Heart left ventricle (tissue), 16 donors: Measurements from ENCODE around the gene ARMC2. TPM values are rescaled to one million over a fixed set of nuclear protein-coding genes. Genes with fewer than 3 reads are reported as not detected.
A peak's percentile ranks its signal among the peaks of the same experiment; 100 is the strongest.

Experiments used
- ATAC-seq, 4 donors: fragments of 200-7000 bp; cut with Tn5 transposase; one replicate each; pipeline ENCODE4 v1.9.1; 2020 to 2022; ENCODE audit warnings: moderate library complexity in 4 of 4, mild to moderate bottlenecking in 3 of 4, moderate number of reproducible peaks in 1 of 4
- DNase-seq, 5 donors: peaks; one replicate each; pipeline ENCODE4 v3.0.0-alpha.2; 2020
- H3K27ac ChIP-seq, 12 donors: fragments of 200-600 bp; sonication (generic) in 4 of 12; one replicate each; pipeline versions ENCODE4 v1.5.0 to v1.8.0; 2016 to 2022; ENCODE audit warnings: mild to moderate bottlenecking in 2 of 12
- H3K27me3 ChIP-seq, 9 donors: fragments of 200-600 bp; sonication (generic) in 2 of 9; one replicate each; pipeline versions ENCODE4 v1.5.1 to v1.8.0; 2016 to 2022; ENCODE audit warnings: mild to moderate bottlenecking in 3 of 9
- H3K36me3 ChIP-seq, 9 donors: fragments of 200-600 bp; sonication (generic) in 2 of 9; one replicate each; pipeline versions ENCODE4 v1.5.0 to v1.8.0; 2018 to 2022; ENCODE audit warnings: mild to moderate bottlenecking in 2 of 9
- H3K4me1 ChIP-seq, 12 donors: fragments of 200-600 bp; sonication (generic) in 4 of 12; one replicate each; pipeline versions ENCODE4 v1.5.0 to v1.8.0; 2016 to 2022; ENCODE audit warnings: mild to moderate bottlenecking in 3 of 12
- H3K4me3 ChIP-seq, 12 donors: fragments of 200-600 bp; sonication (generic) in 4 of 12; one replicate each; pipeline versions ENCODE4 v1.5.0 to v1.8.0; 2017 to 2022; ENCODE audit warnings: mild to moderate bottlenecking in 9 of 12, moderate library complexity in 4 of 12
- H3K9me3 ChIP-seq, 12 donors: fragments of 200-600 bp; sonication (generic) in 4 of 12; one replicate each; pipeline versions ENCODE4 v1.5.0 to v1.8.0; 2016 to 2022; ENCODE audit warnings: mild to moderate bottlenecking in 1 of 12
- POLR2A ChIP-seq, 2 donors: fragments of 450-650 bp; IDR thresholded peaks; one replicate each; pipeline ENCODE4 v1.6.1; 2017; ENCODE audit warnings: antibody characterized with exemption in 2 of 2, mild to moderate bottlenecking in 2 of 2, moderate library complexity in 2 of 2
- WGBS, 4 donors: extraction: QIAGEN DNeasy Blood & Tissue Kit in 2 of 4; methylation state at CpG; one replicate each; pipeline versions ENCODE4 v1.1.5 to v1.1.7; 2013 to 2018; 5-methylcytosine and 5-hydroxymethylcytosine counted together
- intact Hi-C, 10 donors: fragments of 100-400 bp; cut with DNase I; formaldehyde crosslinking; loops; one replicate each; pipeline versions ENCODE4 v1.11.1 to v1.14.2; 2022
- polyA plus RNA-seq, 2 donors: library from polyadenylated mRNA; stranded (reverse); fragments of 200-250 nt; gene quantifications; one replicate each; pipeline ENCODE4 v1.2.3, GENCODE V29; 2013
- total RNA-seq, 9 donors: library from RNA; depleted of rRNA in 2 of 9; stranded (reverse); fragments of >200 nt in 2 of 9; fragmentation: NEBNext Ultra II Directional in 3 of 9; extraction: Animal tissue kit (Norgen Biotek cat#: 25700) in 3 of 9; gene quantifications; one replicate each; pipeline versions ENCODE4 v1.1.0 to v1.2.4, GENCODE V29; 2016 to 2023
- TF ChIP-seq, protein P1 (sequence below), 12 donors: fragments of 200-600 bp; sonication (generic) in 4 of 12; IDR thresholded peaks; one replicate each; pipeline versions ENCODE4 v1.5.0 to v1.8.0; 2018 to 2022; ENCODE audit warnings: antibody characterized with exemption in 12 of 12, mild to moderate bottlenecking in 5 of 12
- donor health status: ischemic (EF 13 %, LVEDD 7.1; RV severe dilation, severe dysfunction).
- donor health status: healthy with polysubstance abuse.
- donor health status: DM: no; HTN: yes; CAD: no.
- donor health status: DM: no; HTN: no; CAD: no.
- donor health status: ischemic (EF 25% LVEDD 6.9; RV normal size, moderate dysfunction).
- donor health status: ischemic (EF 25% LVEDD 5.7; RV mildly dilated, moderate dysfunction).
- donor health status: healthy.
- donor health status: DM: yes; HTN: yes; CAD: no.
- donor health status: ischemic (EF 35%, LVEDD 5.7; RV mildly dilated, moderate dysfunction).
- donor health status: nonischemic (EF 11% LVEDD 7.7; RV severe dilation, severe dysfunction).
- donor health status: DM: yes; HTN: yes; CAD: no.
- donor health status: PGD.
- donor health status: ischemic (EF 29% LVEDD 5.4; RV normal size, mild dysfunction).
- donor health status: nonischemic (EF 23%, LVEDD 6.1; RV moderate dilation, normal function).

ARMC2 gene
- total and polyA plus RNA-seq, 11 donors: 3.1 to 18.0 (median 9.2) TPM

DNA sequence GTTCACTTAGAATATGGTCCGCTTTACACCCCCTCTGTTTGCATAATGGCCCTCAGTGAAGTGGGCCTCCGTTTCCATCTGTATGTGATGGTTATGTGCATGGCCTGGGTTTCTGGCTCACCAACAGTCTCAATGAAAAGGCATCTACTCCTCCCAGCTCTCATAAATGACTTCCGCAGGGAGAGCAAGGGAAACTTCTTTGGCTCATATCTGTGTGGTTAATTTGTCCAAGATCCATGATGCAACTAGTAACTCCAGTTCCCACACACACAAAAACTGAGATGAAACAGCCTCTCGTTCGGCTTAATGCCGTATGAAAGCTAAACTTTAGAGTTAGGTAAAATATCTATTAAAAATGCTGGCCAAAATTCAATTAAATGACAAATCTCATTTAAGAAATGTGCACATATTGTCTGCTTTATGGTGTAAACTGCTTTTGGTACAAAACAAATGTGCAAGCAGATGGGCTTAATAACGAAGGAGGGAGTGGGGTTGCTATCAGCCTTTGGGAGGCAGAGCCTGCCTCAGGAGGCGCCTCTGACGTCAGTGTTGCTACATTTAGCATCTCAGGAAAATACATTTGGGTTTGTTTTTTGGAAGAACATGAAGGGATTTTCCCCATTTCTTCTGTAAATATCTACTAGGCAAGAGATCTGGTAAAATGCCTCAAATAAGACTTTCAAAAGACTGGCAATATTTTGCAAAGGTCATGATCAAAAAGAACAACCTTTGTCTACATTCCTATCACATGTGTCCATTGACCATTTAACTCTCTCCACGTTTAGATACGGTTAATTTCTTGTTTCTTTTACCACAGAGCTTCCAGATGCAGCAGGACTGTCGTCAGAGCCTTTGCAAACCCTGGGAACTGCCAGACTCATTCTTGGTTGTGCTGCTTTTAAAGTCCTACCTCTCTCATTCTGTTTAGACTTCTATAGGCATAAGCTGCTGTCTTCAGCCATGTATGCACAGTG, 96.8 kb downstream of the ARMC2 start:
- no peak for TF ChIP-seq POLR2A (IDR thresholded peaks at IDR 0.05)
- TF ChIP-seq, protein P1, sequence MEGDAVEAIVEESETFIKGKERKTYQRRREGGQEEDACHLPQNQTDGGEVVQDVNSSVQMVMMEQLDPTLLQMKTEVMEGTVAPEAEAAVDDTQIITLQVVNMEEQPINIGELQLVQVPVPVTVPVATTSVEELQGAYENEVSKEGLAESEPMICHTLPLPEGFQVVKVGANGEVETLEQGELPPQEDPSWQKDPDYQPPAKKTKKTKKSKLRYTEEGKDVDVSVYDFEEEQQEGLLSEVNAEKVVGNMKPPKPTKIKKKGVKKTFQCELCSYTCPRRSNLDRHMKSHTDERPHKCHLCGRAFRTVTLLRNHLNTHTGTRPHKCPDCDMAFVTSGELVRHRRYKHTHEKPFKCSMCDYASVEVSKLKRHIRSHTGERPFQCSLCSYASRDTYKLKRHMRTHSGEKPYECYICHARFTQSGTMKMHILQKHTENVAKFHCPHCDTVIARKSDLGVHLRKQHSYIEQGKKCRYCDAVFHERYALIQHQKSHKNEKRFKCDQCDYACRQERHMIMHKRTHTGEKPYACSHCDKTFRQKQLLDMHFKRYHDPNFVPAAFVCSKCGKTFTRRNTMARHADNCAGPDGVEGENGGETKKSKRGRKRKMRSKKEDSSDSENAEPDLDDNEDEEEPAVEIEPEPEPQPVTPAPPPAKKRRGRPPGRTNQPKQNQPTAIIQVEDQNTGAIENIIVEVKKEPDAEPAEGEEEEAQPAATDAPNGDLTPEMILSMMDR (IDR thresholded peaks at IDR 0.05): no peak
- peaks cover 12 to 88% (median 68%) of the 10 kb centered on the region in 12 donors for H3K4me1 ChIP-seq
- DNase-seq: peak; percentile 65 to 84 (median 75)

DNA sequence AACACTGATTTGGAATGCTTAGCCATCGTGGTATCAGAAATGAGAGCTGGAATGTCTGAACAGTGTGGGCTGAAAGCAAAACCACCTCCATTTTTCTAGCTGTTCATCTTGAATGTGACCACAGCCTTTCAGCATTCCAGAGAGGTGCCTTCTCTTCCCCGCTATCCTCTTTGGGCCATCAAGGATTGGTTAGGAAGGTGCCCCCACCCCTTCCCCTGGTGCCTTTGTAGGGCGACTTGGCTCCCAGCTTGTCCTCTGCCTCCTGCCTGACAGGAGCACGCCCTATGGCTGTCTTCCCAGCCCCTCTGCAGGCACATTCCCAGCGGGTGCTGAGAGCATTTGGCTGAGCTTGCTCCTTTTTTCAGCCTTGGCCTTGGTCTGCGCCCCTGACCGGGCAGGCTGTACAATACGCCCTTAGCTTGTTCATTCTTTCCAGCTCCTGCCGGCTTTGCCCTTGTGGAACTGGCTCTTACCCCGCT, 97.5 kb downstream of the ARMC2 start:
- Histone ChIP-seq H3K36me3 (no peaks in the 10 kb centered on the region), H3K27me3 (no peaks in the 10 kb centered on the region), H3K4me1 (peaks cover 12 to 88% (median 68%) of the 10 kb centered on the region in 12 donors), H3K27ac (peak overlapping the region; percentile 83 to 97 (median 94)), H3K9me3 (no peaks in the 10 kb centered on the region), H3K4me3 (peak overlapping the region in 8 of 12 donors; percentile 0 to 32 (median 16))
- intact Hi-C loops: loop anchor here in 9 of 10 donors (1.0 to 10.0 kb wide), 14 partner anchors 22 to 388 kb away; partner anchors contain the start of gene ARMC2 (in 1 of the 9)
- no peak for TF ChIP-seq POLR2A (IDR thresholded peaks at IDR 0.05)
- TF ChIP-seq, protein P1 (IDR thresholded peaks at IDR 0.05): peak in 1 of 12 donors; percentile 8
- 9 to 24% (median 22%) methylated on average over 10 of the region's 10 CpGs for WGBS, 4 donors
- ATAC-seq (peak; percentile 87 to 92 (median 89)), DNase-seq (peak; percentile 90 to 96 (median 91))

More for the DNA sequence above, 96.8 kb downstream of the ARMC2 start:
- intact Hi-C loops: loop anchor here in 9 of 10 donors (2.0 to 10.0 kb wide), 12 partner anchors 42 to 388 kb away; partner anchors contain the start of gene ARMC2 (in 1 of the 9)
- no peaks in the 10 kb centered on the region for H3K9me3 ChIP-seq
- 19 to 27% (median 21%) methylated on average over 12 of the region's 12 CpGs for WGBS, 4 donors
- peak overlapping the region in 7 of 12 donors; percentile 4 to 32 (median 16) for H3K4me3 ChIP-seq
- peak; percentile 38 to 69 (median 48) for ATAC-seq
- H3K27ac ChIP-seq: peak overlapping the region; percentile 83 to 97 (median 94)
- H3K27me3 ChIP-seq: no peaks in the 10 kb centered on the region
- H3K36me3 ChIP-seq: no peaks in the 10 kb centered on the region

DNA sequence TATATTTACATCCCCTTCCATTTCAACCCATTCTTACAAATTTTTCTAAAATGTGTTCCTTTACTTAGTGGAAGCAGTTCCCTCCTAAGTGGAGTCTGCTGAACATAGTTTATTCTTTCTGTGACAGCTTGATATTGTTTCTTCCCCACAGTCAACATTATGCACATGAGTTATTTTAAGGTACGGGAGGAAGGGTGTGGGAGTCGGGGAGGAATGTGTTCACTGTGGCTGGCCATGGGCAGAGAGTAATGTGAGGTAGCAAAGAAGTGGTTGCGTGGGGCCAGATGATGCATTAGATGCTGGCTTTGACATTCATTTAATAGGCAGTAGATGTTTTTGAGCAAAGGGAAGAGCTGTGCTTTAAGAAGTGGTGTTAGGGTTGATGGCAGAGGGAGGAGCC, 98.5 kb downstream of the ARMC2 start:
- Histone ChIP-seq H3K4me3 (peak overlapping the region in 2 of 12 donors; percentile 0 to 1), H3K27me3 (no peaks in the 10 kb centered on the region), H3K27ac (peak overlapping the region; percentile 83 to 97 (median 94)), H3K36me3 (no peaks in the 10 kb centered on the region), H3K9me3 (no peaks in the 10 kb centered on the region), H3K4me1 (peaks cover 12 to 79% (median 68%) of the 10 kb centered on the region in 12 donors)
- 10 to 17% (median 15%) methylated on average over 3 of the region's 3 CpGs for WGBS, 4 donors
- DNase-seq (peak in 2 of 5 donors; percentile 46 to 47), ATAC-seq (peak; percentile 44 to 61 (median 54))
- no peak for TF ChIP-seq POLR2A (IDR thresholded peaks at IDR 0.05)
- TF ChIP-seq, protein P1 (IDR thresholded peaks at IDR 0.05): no peak
- intact Hi-C loops: loop anchor here in 9 of 10 donors (1.0 to 10.0 kb wide), 12 partner anchors 21 to 389 kb away; no protein-coding TSS in a partner anchor
